Glutamatergic neuron (in vitro differentiated cells): ENCODE results near the gene MOSPD2. TPM values are rescaled to one million over a fixed set of nuclear protein-coding genes. Genes with fewer than 3 reads are reported as not detected.

Source experiments
- DNase-seq: peaks from one replicate; pipeline ENCODE4 v3.0.0; 2022
- H3K27ac Mint-ChIP-seq: one replicate; pipeline ENCODE4 v1.8.0; 2020; ENCODE audit warnings: mild to moderate bottlenecking, mixed read lengths, inconsistent platforms; ENCODE audit not compliant: unreplicated experiment
- H3K27me3 Mint-ChIP-seq: one replicate; pipeline ENCODE4 v1.8.0; 2020; ENCODE audit warnings: mild to moderate bottlenecking, moderate library complexity, mixed read lengths, inconsistent platforms; ENCODE audit not compliant: unreplicated experiment
- H3K36me3 Mint-ChIP-seq: one replicate; pipeline ENCODE4 v1.8.0; 2020; ENCODE audit warnings: mild to moderate bottlenecking, mixed read lengths, inconsistent platforms; ENCODE audit not compliant: unreplicated experiment
- H3K4me1 Mint-ChIP-seq: one replicate; pipeline ENCODE4 v1.8.0; 2020; ENCODE audit warnings: mild to moderate bottlenecking, low read depth, mixed read lengths, inconsistent platforms; ENCODE audit not compliant: unreplicated experiment
- H3K4me3 Mint-ChIP-seq: one replicate; pipeline ENCODE4 v1.8.0; 2020; ENCODE audit warnings: mild to moderate bottlenecking, mixed read lengths, inconsistent platforms; ENCODE audit not compliant: unreplicated experiment
- H3K9me3 Mint-ChIP-seq: one replicate; pipeline ENCODE4 v1.8.0; 2020; ENCODE audit warnings: mild to moderate bottlenecking, moderate library complexity, mixed read lengths, inconsistent platforms; ENCODE audit not compliant: unreplicated experiment
- total RNA-seq: library from RNA; stranded (reverse); fragmentation: NEBNext Ultra II Directional; extraction: Animal tissue kit (Norgen Biotek cat#: 25700); gene quantifications from one replicate; pipeline ENCODE4 v1.2.1, GENCODE V29; 2021; ENCODE audit not compliant: unreplicated experiment
- TF ChIP-seq, protein P1 (sequence below): fragments of 200-600 bp; sonication (generic); IDR thresholded peaks from one replicate; pipeline ENCODE4 v1.5.0; 2021; ENCODE audit not compliant: partially characterized antibody, unreplicated experiment

Gene MOSPD2
- total RNA-seq, 1 donor from 2014 or later, result 11.8 TPM

- Mint-ChIP-seq H3K36me3 (no peaks in the 10 kb centered on the region), H3K9me3 (peaks cover 4% of the 10 kb centered on the region), H3K4me3 (no peak overlapping the region), H3K27me3 (no peaks in the 10 kb centered on the region), H3K4me1 (peaks cover 7% of the 10 kb centered on the region), H3K27ac (no peak overlapping the region)
- TF ChIP-seq, protein P1, sequence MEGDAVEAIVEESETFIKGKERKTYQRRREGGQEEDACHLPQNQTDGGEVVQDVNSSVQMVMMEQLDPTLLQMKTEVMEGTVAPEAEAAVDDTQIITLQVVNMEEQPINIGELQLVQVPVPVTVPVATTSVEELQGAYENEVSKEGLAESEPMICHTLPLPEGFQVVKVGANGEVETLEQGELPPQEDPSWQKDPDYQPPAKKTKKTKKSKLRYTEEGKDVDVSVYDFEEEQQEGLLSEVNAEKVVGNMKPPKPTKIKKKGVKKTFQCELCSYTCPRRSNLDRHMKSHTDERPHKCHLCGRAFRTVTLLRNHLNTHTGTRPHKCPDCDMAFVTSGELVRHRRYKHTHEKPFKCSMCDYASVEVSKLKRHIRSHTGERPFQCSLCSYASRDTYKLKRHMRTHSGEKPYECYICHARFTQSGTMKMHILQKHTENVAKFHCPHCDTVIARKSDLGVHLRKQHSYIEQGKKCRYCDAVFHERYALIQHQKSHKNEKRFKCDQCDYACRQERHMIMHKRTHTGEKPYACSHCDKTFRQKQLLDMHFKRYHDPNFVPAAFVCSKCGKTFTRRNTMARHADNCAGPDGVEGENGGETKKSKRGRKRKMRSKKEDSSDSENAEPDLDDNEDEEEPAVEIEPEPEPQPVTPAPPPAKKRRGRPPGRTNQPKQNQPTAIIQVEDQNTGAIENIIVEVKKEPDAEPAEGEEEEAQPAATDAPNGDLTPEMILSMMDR, result no peak
- DNase-seq, result no peak
Measured at GRCh38 chrX:14897042-14897441, 23.8 kb downstream of the MOSPD2 start.

GRCh38 chrX:14899607-14900006, 26.4 kb downstream of the MOSPD2 start:
- Mint-ChIP-seq H3K9me3 (peaks cover 4% of the 10 kb centered on the region), H3K36me3 (no peaks in the 10 kb centered on the region), H3K27ac (no peak overlapping the region), H3K4me3 (no peak overlapping the region), H3K27me3 (no peaks in the 10 kb centered on the region), H3K4me1 (peaks cover 7% of the 10 kb centered on the region)
- TF ChIP-seq, protein P1, result no peak
- no peak for DNase-seq

DNA sequence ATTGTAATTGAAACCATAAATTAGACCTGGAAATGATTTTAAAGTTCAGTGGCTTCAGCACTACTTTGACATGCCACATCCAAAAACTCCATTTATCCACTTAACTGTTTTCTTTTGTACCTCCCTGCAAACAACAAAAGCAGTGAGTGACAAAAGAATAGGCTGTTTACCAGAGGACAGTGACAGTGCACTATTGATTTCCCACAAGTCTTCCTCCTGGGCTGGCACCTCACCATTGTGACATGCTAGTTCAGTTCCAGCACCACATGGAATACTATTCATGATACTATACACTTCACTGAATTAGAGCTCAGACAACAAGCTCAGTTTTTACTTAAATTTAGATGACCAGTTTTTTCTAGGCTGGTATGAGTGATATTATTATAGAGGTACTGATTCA, 29.3 kb downstream of the MOSPD2 start:
- no peaks in the 10 kb centered on the region for H3K4me1 Mint-ChIP-seq
- no peaks in the 10 kb centered on the region for H3K9me3 Mint-ChIP-seq
- TF ChIP-seq, protein P1, result no peak
- no peaks in the 10 kb centered on the region for H3K27me3 Mint-ChIP-seq
- H3K36me3 Mint-ChIP-seq, result no peaks in the 10 kb centered on the region
- H3K27ac Mint-ChIP-seq, result no peak overlapping the region
- DNase-seq, result no peak
- no peak overlapping the region for H3K4me3 Mint-ChIP-seq

- no peaks in the 10 kb centered on the region for H3K4me1 Mint-ChIP-seq
- TF ChIP-seq, protein P1, result no peak
- DNase-seq, result no peak
- no peaks in the 10 kb centered on the region for H3K27me3 Mint-ChIP-seq
- no peak overlapping the region for H3K27ac Mint-ChIP-seq
- no peak overlapping the region for H3K4me3 Mint-ChIP-seq
- no peaks in the 10 kb centered on the region for H3K36me3 Mint-ChIP-seq
- no peaks in the 10 kb centered on the region for H3K9me3 Mint-ChIP-seq
Measured at GRCh38 chrX:14903891-14904290, 30.7 kb downstream of the MOSPD2 start.

- H3K4me3 Mint-ChIP-seq, result no peak overlapping the region
- no peaks in the 10 kb centered on the region for H3K27me3 Mint-ChIP-seq
- no peak overlapping the region for H3K27ac Mint-ChIP-seq
- no peaks in the 10 kb centered on the region for H3K36me3 Mint-ChIP-seq
- H3K9me3 Mint-ChIP-seq, result no peaks in the 10 kb centered on the region
- TF ChIP-seq, protein P1, result no peak
- no peak for DNase-seq
- H3K4me1 Mint-ChIP-seq, result no peaks in the 10 kb centered on the region
Measured at GRCh38 chrX:14913241-14913640, 40.0 kb downstream of the MOSPD2 start.
